Bronchial epithelial cell (primary cell): ENCODE results near the gene OR4C6. TPM values are rescaled to one million over a fixed set of nuclear protein-coding genes. Genes with fewer than 3 reads are reported as not detected.

Experiments
- DNase-seq: peaks from one replicate; pipeline ENCODE4 v3.0.0-alpha.2; 2010; ENCODE audit warnings: low read depth
- FAIRE-seq: peaks from 2 replicates; lab custom pipeline; 2011; peaks lifted over from hg19 to GRCh38; lab: Jason Lieb, UNC
- H3K27me3 ChIP-seq: 2 replicates; pipeline ENCODE4 v1.5.1; 2011; ENCODE audit warnings: low read length; ENCODE audit not compliant: control insufficient read depth, insufficient read depth
- H3K36me3 ChIP-seq: 2 replicates; pipeline ENCODE4 v1.5.1; 2011; ENCODE audit warnings: low read length; ENCODE audit not compliant: control insufficient read depth, insufficient read depth
- H3K4me3 ChIP-seq: 2 replicates; pipeline ENCODE4 v1.5.1; 2011; ENCODE audit warnings: mild to moderate bottlenecking, low read depth, low read length, control low read depth
- CTCF ChIP-seq: IDR thresholded peaks from 2 replicates; pipeline ENCODE4 v1.5.1; 2011; ENCODE audit warnings: mild to moderate bottlenecking, moderate library complexity, low read length, control low read depth, inconsistent platforms; ENCODE audit not compliant: insufficient read depth, severe bottlenecking
- total RNA-seq: library from RNA; depleted of rRNA; stranded (reverse); fragments of >200 nt; gene quantifications from 2 replicates; pipeline ENCODE4 v1.2.1, GENCODE V29; 2014

Gene OR4C6
- not detected in 2 replicates for total RNA-seq

- FAIRE-seq (no peak), DNase-seq (no peak)
- Histone ChIP-seq H3K4me3 (no peak within 1 kb of the TSS), H3K36me3 (no peaks in the 10 kb centered on the region), H3K27me3 (no peaks in the 10 kb centered on the region)
- TF ChIP-seq CTCF = no peak
These were observed at the start of gene OR4C6 for GRCh38 chr11:55661901-55662300. TSS of gene OR4C6 (plus strand) at chr11:55662201. CDS start at chr11:55665167, 2,966 bp downstream.

- Histone ChIP-seq H3K36me3 (no peaks in the 10 kb centered on the region), H3K4me3 (no peak overlapping the region), H3K27me3 (no peaks in the 10 kb centered on the region)
- peak; percentile 5 for DNase-seq
- FAIRE-seq = no peak
- TF ChIP-seq CTCF = no peak
These were observed 37.5 kb upstream of the OR4C6 start for GRCh38 chr11:55624531-55624930.

GRCh38 chr11:55634813-55635212, 27.2 kb upstream of the OR4C6 start, which contains the start of gene OR4P4:
TSS of gene OR4P4 (plus strand) at chr11:55635113.
- DNase-seq = no peak
- FAIRE-seq = no peak

GRCh38 chr11:55648027-55648426, 14.0 kb upstream of the OR4C6 start, which contains the start of gene OR4S2:
TSS of gene OR4S2 (plus strand) at chr11:55648327. CDS start at chr11:55650904, 2,577 bp downstream.
- Histone ChIP-seq H3K27me3 (no peaks in the 10 kb centered on the region), H3K4me3 (no peak within 1 kb of the TSS), H3K36me3 (no peaks in the 10 kb centered on the region)
- no peak for TF ChIP-seq CTCF
- FAIRE-seq (no peak), DNase-seq (no peak)

More at GRCh38 chr11:55634813-55635212, 27.2 kb upstream of the OR4C6 start, which contains the start of gene OR4P4:
- H3K4me3 ChIP-seq = no peak within 1 kb of the TSS
- H3K27me3 ChIP-seq = no peaks in the 10 kb centered on the region
- H3K36me3 ChIP-seq = no peaks in the 10 kb centered on the region
- no peak for TF ChIP-seq CTCF

GRCh38 chr11:55652560-55652959, 9.4 kb upstream of the OR4C6 start:
- DNase-seq (no peak), FAIRE-seq (no peak)
- H3K36me3 ChIP-seq = no peaks in the 10 kb centered on the region
- no peaks in the 10 kb centered on the region for H3K27me3 ChIP-seq
- no peak for TF ChIP-seq CTCF
- H3K4me3 ChIP-seq = no peak overlapping the region

- H3K4me3 ChIP-seq = no peak overlapping the region
- peak; percentile 12 for DNase-seq
- FAIRE-seq = no peak
- no peaks in the 10 kb centered on the region for H3K27me3 ChIP-seq
- TF ChIP-seq CTCF = no peak
- H3K36me3 ChIP-seq = no peaks in the 10 kb centered on the region
These were observed 6.9 kb upstream of the OR4C6 start for GRCh38 chr11:55655096-55655495.
